ENCODE results near the gene ARHGEF40. TPM values are rescaled to one million over a fixed set of nuclear protein-coding genes. Genes with fewer than 3 reads are reported as not detected.

ARHGEF40 gene
- total RNA-seq, 1 experiment from 2014 or later: 74.2 TPM

- TF ChIP-seq, protein P1, sequence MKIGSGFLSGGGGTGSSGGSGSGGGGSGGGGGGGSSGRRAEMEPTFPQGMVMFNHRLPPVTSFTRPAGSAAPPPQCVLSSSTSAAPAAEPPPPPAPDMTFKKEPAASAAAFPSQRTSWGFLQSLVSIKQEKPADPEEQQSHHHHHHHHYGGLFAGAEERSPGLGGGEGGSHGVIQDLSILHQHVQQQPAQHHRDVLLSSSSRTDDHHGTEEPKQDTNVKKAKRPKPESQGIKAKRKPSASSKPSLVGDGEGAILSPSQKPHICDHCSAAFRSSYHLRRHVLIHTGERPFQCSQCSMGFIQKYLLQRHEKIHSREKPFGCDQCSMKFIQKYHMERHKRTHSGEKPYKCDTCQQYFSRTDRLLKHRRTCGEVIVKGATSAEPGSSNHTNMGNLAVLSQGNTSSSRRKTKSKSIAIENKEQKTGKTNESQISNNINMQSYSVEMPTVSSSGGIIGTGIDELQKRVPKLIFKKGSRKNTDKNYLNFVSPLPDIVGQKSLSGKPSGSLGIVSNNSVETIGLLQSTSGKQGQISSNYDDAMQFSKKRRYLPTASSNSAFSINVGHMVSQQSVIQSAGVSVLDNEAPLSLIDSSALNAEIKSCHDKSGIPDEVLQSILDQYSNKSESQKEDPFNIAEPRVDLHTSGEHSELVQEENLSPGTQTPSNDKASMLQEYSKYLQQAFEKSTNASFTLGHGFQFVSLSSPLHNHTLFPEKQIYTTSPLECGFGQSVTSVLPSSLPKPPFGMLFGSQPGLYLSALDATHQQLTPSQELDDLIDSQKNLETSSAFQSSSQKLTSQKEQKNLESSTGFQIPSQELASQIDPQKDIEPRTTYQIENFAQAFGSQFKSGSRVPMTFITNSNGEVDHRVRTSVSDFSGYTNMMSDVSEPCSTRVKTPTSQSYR (CRISPR knock-in tag; IDR thresholded peaks at IDR 0.05): no peak
- TF ChIP-seq ATF2 (CRISPR knock-in tag; IDR thresholded peaks at IDR 0.05; ENCODE audit: borderline replicate concordance, low read depth) (no peak), USF2 (CRISPR knock-in tag; IDR thresholded peaks at IDR 0.05) (no peak), ATF1 (CRISPR knock-in tag; IDR thresholded peaks at IDR 0.05) (no peak), TCF7 (CRISPR knock-in tag; IDR thresholded peaks at IDR 0.05; ENCODE audit: low read depth) (no peak), TP53 (CRISPR knock-in tag; IDR thresholded peaks at IDR 0.05) (no peak), ZNF423 (CRISPR knock-in tag; IDR thresholded peaks at IDR 0.05) (no peak), CREB1 (CRISPR knock-in tag; IDR thresholded peaks at IDR 0.05) (no peak), ZNF232 (CRISPR knock-in tag; IDR thresholded peaks at IDR 0.05) (no peak)
Measured at GRCh38 chr14:21026274-21026987, 43.7 kb upstream of the ARHGEF40 start (continued).

GRCh38 chr14:21026988-21027315 lies 43.2 kb upstream of the ARHGEF40 start:
- Mint-ChIP-seq H3K27ac (peak overlapping the region; percentile 39; the same call in 1 of the 2 replicates), H3K9me3 (no peaks in the 10 kb centered on the region), H3K4me3 (peak overlapping the region; percentile 53), H3K27me3 (ENCODE audit: low read depth) (peaks cover 39% of the 10 kb centered on the region), H3K36me3 (no peaks in the 10 kb centered on the region; the same call in 1 of the 2 replicates), H3K4me1 (peaks cover 39% of the 10 kb centered on the region)
- ChIA-PET CTCF (interaction anchor here (0.6 to 12.2 kb wide), 9 partner anchors 12 to 335 kb away, joined by 3 to 104 read pairs (median 6); no protein-coding TSS in a partner anchor), POLR2A (interaction anchor here (1.1 to 1.7 kb wide), 3 partner anchors 12 to 44 kb away, joined by 3 to 12 read pairs (median 12); partner anchors contain the start of gene ARHGEF40)
- no peak for TF ChIP-seq ZBTB43 (CRISPR knock-in tag; IDR thresholded peaks at IDR 0.05)
- TF ChIP-seq ZBTB21 (CRISPR knock-in tag; IDR thresholded peaks at IDR 0.05; ENCODE audit: borderline replicate concordance): no peak
- no peak for ATAC-seq
- no peak for DNase-seq (ENCODE audit: low spot score)

DNA sequence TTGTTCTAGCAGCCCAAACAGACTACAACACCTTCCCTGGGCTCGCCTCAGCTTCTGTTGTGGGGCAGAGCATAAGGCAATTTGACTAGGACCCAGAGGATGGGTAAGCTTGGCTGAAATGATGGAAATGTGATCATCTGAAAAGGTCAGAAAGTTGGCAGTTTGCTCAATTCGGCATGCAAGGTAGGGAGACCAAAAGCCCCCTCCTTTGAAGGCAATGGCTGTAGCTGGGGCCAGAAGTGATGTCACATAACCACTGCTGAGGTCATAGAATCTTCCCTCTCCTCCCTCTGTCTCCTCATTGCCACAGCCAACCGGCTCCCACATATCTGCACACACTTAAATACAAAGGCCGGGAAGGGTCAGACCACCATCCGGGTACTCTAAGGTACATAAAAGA lies 40.2 kb upstream of the ARHGEF40 start, which contains the start of gene TPPP2:
TPPP2 (plus strand) TSS at position 301 of the 400 bp plus-strand sequence. CDS start 365 bp downstream, outside the sequence.
- peaks cover 13% of the 10 kb centered on the region for H3K27me3 Mint-ChIP-seq (ENCODE audit: low read depth)
- H3K4me3 Mint-ChIP-seq: no peak within 1 kb of the TSS
- CTCF ChIA-PET: interaction anchor here (0.6 to 12.2 kb wide), 3 partner anchors 10 to 33 kb away, joined by 3 to 104 read pairs (median 7); no protein-coding TSS in a partner anchor
- H3K4me1 Mint-ChIP-seq: peaks cover 17% of the 10 kb centered on the region
- no peaks in the 10 kb centered on the region for H3K9me3 Mint-ChIP-seq
- POLR2A ChIA-PET: no interaction called here
- DNase-seq (ENCODE audit: low spot score): no peak
- H3K36me3 Mint-ChIP-seq: no peaks in the 10 kb centered on the region
- ATAC-seq: no peak
- no peak within 1 kb of the TSS for H3K27ac Mint-ChIP-seq
- TF ChIP-seq CTCF (IDR thresholded peaks at IDR 0.05) (no peak), SMAD4 (CRISPR knock-in tag; IDR thresholded peaks at IDR 0.05) (no peak), JUN (CRISPR knock-in tag; IDR thresholded peaks at IDR 0.05) (no peak), PRRX2 (CRISPR knock-in tag; IDR thresholded peaks at IDR 0.05) (no peak), ZNF423 (CRISPR knock-in tag; IDR thresholded peaks at IDR 0.05) (no peak), NR2C2 (CRISPR knock-in tag; IDR thresholded peaks at IDR 0.05) (no peak), NFATC4 (CRISPR knock-in tag; IDR thresholded peaks at IDR 0.05) (no peak), SP1 (CRISPR knock-in tag; conservative IDR thresholded peaks at IDR 0.05) (no peak)
- TF ChIP-seq, protein P2, sequence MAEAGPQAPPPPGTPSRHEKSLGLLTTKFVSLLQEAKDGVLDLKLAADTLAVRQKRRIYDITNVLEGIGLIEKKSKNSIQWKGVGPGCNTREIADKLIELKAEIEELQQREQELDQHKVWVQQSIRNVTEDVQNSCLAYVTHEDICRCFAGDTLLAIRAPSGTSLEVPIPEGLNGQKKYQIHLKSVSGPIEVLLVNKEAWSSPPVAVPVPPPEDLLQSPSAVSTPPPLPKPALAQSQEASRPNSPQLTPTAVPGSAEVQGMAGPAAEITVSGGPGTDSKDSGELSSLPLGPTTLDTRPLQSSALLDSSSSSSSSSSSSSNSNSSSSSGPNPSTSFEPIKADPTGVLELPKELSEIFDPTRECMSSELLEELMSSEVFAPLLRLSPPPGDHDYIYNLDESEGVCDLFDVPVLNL (CRISPR knock-in tag; IDR thresholded peaks at IDR 0.05; ENCODE audit: borderline replicate concordance, low read depth): no peak
- TF ChIP-seq, protein P3, sequence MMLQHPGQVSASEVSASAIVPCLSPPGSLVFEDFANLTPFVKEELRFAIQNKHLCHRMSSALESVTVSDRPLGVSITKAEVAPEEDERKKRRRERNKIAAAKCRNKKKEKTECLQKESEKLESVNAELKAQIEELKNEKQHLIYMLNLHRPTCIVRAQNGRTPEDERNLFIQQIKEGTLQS (CRISPR knock-in tag; conservative IDR thresholded peaks at IDR 0.05): no peak
- TF ChIP-seq, protein P4, sequence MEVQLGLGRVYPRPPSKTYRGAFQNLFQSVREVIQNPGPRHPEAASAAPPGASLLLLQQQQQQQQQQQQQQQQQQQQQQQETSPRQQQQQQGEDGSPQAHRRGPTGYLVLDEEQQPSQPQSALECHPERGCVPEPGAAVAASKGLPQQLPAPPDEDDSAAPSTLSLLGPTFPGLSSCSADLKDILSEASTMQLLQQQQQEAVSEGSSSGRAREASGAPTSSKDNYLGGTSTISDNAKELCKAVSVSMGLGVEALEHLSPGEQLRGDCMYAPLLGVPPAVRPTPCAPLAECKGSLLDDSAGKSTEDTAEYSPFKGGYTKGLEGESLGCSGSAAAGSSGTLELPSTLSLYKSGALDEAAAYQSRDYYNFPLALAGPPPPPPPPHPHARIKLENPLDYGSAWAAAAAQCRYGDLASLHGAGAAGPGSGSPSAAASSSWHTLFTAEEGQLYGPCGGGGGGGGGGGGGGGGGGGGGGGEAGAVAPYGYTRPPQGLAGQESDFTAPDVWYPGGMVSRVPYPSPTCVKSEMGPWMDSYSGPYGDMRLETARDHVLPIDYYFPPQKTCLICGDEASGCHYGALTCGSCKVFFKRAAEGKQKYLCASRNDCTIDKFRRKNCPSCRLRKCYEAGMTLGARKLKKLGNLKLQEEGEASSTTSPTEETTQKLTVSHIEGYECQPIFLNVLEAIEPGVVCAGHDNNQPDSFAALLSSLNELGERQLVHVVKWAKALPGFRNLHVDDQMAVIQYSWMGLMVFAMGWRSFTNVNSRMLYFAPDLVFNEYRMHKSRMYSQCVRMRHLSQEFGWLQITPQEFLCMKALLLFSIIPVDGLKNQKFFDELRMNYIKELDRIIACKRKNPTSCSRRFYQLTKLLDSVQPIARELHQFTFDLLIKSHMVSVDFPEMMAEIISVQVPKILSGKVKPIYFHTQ (CRISPR knock-in tag; IDR thresholded peaks at IDR 0.05): no peak

All from WTC11 (cell line).